ENCODE results near the gene ZSWIM4. TPM values are rescaled to one million over a fixed set of nuclear protein-coding genes. Genes with fewer than 3 reads are reported as not detected.

The ZSWIM4 gene
- total and polyA plus RNA-seq, 2 of the 13 experiments (the other 11 are each of a cell fraction or from before 2014, with no cell fraction given): 0.33 to 0.86 TPM

- TF ChIP-seq, protein P1, sequence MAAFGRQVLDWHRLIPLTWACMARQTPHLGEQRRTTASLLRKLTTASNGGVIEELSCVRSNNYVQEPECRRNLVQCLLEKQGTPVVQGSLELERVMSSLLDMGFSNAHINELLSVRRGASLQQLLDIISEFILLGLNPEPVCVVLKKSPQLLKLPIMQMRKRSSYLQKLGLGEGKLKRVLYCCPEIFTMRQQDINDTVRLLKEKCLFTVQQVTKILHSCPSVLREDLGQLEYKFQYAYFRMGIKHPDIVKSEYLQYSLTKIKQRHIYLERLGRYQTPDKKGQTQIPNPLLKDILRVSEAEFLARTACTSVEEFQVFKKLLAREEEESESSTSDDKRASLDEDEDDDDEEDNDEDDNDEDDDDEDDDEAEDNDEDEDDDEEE (CRISPR knock-in tag; IDR thresholded peaks at IDR 0.05): no peak
- TF ChIP-seq ZNF530 (CRISPR knock-in tag; IDR thresholded peaks at IDR 0.05; ENCODE audit: low read depth): no peak
- no peak for TF ChIP-seq IKZF1 (IDR thresholded peaks at IDR 0.05)
- TF ChIP-seq RELA (CRISPR knock-in tag; IDR thresholded peaks at IDR 0.05): no peak
- peak; percentile 34; the same call in 1 of the 2 replicates for TF ChIP-seq USF2 (IDR thresholded peaks at IDR 0.05; ENCODE audit: low read depth, low read length)
- TF ChIP-seq USF2 (CRISPR knock-in tag; IDR thresholded peaks at IDR 0.05; ENCODE audit: borderline replicate concordance): peak; percentile 89; the same call in 1 of the 2 replicates
- TF ChIP-seq MEF2D (CRISPR knock-in tag; IDR thresholded peaks at IDR 0.05): peak; percentile 85
- TF ChIP-seq TBX2 (CRISPR knock-in tag; IDR thresholded peaks at IDR 0.05; ENCODE audit: borderline replicate concordance): peak; percentile 46; the same call in 1 of the 2 replicates
- peak; percentile 37; the same call in 1 of the 2 replicates for TF ChIP-seq TIGD3 (CRISPR knock-in tag; IDR thresholded peaks at IDR 0.05; ENCODE audit: borderline replicate concordance)
- TF ChIP-seq ZNF281 (CRISPR knock-in tag; IDR thresholded peaks at IDR 0.05; ENCODE audit: borderline replicate concordance): no peak
- no peak for TF ChIP-seq ZEB1 (IDR thresholded peaks at IDR 0.05; ENCODE audit: insufficient replicate concordance, low read depth)
- TF ChIP-seq MIXL1 (CRISPR knock-in tag; IDR thresholded peaks at IDR 0.05): no peak
- TF ChIP-seq, protein P2, sequence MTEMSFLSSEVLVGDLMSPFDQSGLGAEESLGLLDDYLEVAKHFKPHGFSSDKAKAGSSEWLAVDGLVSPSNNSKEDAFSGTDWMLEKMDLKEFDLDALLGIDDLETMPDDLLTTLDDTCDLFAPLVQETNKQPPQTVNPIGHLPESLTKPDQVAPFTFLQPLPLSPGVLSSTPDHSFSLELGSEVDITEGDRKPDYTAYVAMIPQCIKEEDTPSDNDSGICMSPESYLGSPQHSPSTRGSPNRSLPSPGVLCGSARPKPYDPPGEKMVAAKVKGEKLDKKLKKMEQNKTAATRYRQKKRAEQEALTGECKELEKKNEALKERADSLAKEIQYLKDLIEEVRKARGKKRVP (CRISPR knock-in tag; IDR thresholded peaks at IDR 0.05): no peak
- no peak for TF ChIP-seq ZNF33A (CRISPR knock-in tag; IDR thresholded peaks at IDR 0.05; ENCODE audit: borderline replicate concordance)
Observed at GRCh38 chr19:13794757-13795589, at the start of gene ZSWIM4 (continued).
